HCT116 (cell line): ENCODE data around the gene NLRC4. TPM values are rescaled to one million over a fixed set of nuclear protein-coding genes. Genes with fewer than 3 reads are reported as not detected.

Experiments used
- ATAC-seq: fragments of 200-7000 bp; cut with Tn5 transposase; 2 replicates; pipeline ENCODE4 v1.9.1; 2020; ENCODE audit warnings: mild to moderate bottlenecking, moderate library complexity
- BruUV-seq: library from RNA; stranded (reverse); fragments of 400-500 nt; replicated peaks from 2 replicates; lab custom pipeline; 2021; lab: Mats Ljungman, UMichigan
- CTCF ChIA-PET: fragments of 300-600 bp; sonication (Branson Sonifier 250); formaldehyde crosslinking; loops from one replicate; lab custom pipeline; 2021; ENCODE audit warnings: antibody characterized with exemption; lab: Charles Lee
- POLR2A ChIA-PET: fragments of 300-600, 350-600 bp; sonication (Branson Sonifier 250); formaldehyde crosslinking; loops from one replicate; lab custom pipeline; 2021; ENCODE audit warnings: antibody characterized with exemption; lab: Charles Lee
- RAD21 ChIA-PET, 2 experiments: fragments of 300-600 bp; sonication (Branson Sonifier 250); formaldehyde crosslinking; loops; one replicate each; lab custom pipeline; 2023; ENCODE audit warnings: low total read pairs in 2 of 2; ENCODE audit not compliant: uncharacterized antibody in 2 of 2, unreplicated experiment in 2 of 2, low non-redundant PET in 1 of 2; lab: Charles Lee
- DNase-seq: peaks from one replicate; pipeline ENCODE4 v3.0.0-alpha.2; 2010; ENCODE audit warnings: low read depth, low spot score
- H2AFZ ChIP-seq: fragments of 200-600 bp; shearing (Covaris generic), sonication (generic); 2 replicates; pipeline ENCODE4 v1.6.1; 2017; ENCODE audit warnings: low read depth, mixed run types, mixed read lengths, antibody characterized with exemption, low read length; ENCODE audit not compliant: poor library complexity, severe bottlenecking
- H3K27ac ChIP-seq: 2 replicates; pipeline ENCODE4 v1.5.1; 2012; ENCODE audit warnings: low read depth, low read length
- H3K27me3 ChIP-seq: fragments of 200-600 bp; sonication (generic); 2 replicates; pipeline ENCODE4 v1.6.1; 2016; ENCODE audit warnings: mixed run types, low read length, mixed read lengths; ENCODE audit not compliant: insufficient read depth
- H3K36me3 ChIP-seq, 2 experiments: fragments of 200-500 bp in 1 of 2; fragments of 200-600 bp in 1 of 2; sonication (Bioruptor generic) in 1 of 2; sonication (generic) in 1 of 2; 2 replicates each; pipeline versions ENCODE4 v1.5.1 to v1.6.1; 2014 to 2016; ENCODE audit warnings: low read length in 2 of 2, inconsistent platforms in 1 of 2, mixed read lengths in 1 of 2, mixed run types in 1 of 2; ENCODE audit not compliant: insufficient read depth in 2 of 2, control insufficient read depth in 1 of 2
- H3K4me1 ChIP-seq, 2 experiments: fragments of 200-600 bp in 1 of 2; sonication (generic) in 1 of 2; 2 replicates each; pipeline versions ENCODE4 v1.5.1 to v1.6.1; 2012 to 2017; ENCODE audit warnings: low read length in 2 of 2, inconsistent platforms in 1 of 2, mild to moderate bottlenecking in 1 of 2, mixed read lengths in 1 of 2, mixed run types in 1 of 2, moderate library complexity in 1 of 2; ENCODE audit not compliant: insufficient read depth in 2 of 2, control insufficient read depth in 1 of 2
- H3K4me2 ChIP-seq: fragments of 200-600 bp; sonication (generic); 2 replicates; pipeline ENCODE4 v1.6.1; 2017; ENCODE audit warnings: mixed run types, low read length, mixed read lengths
- H3K4me3 ChIP-seq, 2 experiments: fragments of 200-600 bp in 1 of 2; sonication (generic) in 1 of 2; replicated peaks in 1 of 2; 2 replicates each; pipeline ENCODE4 v1.5.1; 2011 to 2016; ENCODE audit warnings: low read length in 2 of 2, control low read depth in 1 of 2, low read depth in 1 of 2, mild to moderate bottlenecking in 1 of 2, mixed read lengths in 1 of 2, mixed run types in 1 of 2
- H3K79me2 ChIP-seq: fragments of 200-600 bp; sonication (generic); 2 replicates; pipeline ENCODE4 v1.6.1; 2017; ENCODE audit warnings: mild to moderate bottlenecking, mixed run types, low read length, moderate library complexity, mixed read lengths; ENCODE audit not compliant: insufficient read depth
- H3K9ac ChIP-seq: fragments of 200-600 bp; sonication (generic); 2 replicates; pipeline ENCODE4 v1.6.1; 2016; ENCODE audit warnings: low read length, mixed read lengths
- H3K9me2 ChIP-seq: fragments of 200-600 bp; sonication (generic), shearing (Covaris generic); 2 replicates; pipeline ENCODE4 v1.6.1; 2017; ENCODE audit warnings: mixed run types, mild to moderate bottlenecking, moderate library complexity; ENCODE audit not compliant: insufficient read depth
- H3K9me3 ChIP-seq, 2 experiments: fragments of 200-500 bp in 1 of 2; fragments of 200-600 bp in 1 of 2; sonication (Bioruptor generic) in 1 of 2; sonication (generic) in 1 of 2; 2 replicates each; pipeline ENCODE4 v1.6.1; 2014 to 2017; ENCODE audit warnings: low read length in 2 of 2, mixed read lengths in 2 of 2, inconsistent platforms in 1 of 2, low read depth in 1 of 2, mild to moderate bottlenecking in 1 of 2, mixed run types in 1 of 2, moderate library complexity in 1 of 2; ENCODE audit not compliant: control insufficient read depth in 1 of 2, insufficient read depth in 1 of 2
- H4K20me1 ChIP-seq: fragments of 200-600 bp; sonication (generic), shearing (Covaris generic); 2 replicates; pipeline ENCODE4 v1.6.1; 2017; ENCODE audit warnings: mixed run types, mild to moderate bottlenecking, moderate library complexity; ENCODE audit not compliant: insufficient read depth
- CBX3 ChIP-seq: IDR thresholded peaks from 2 replicates; pipeline ENCODE4 v1.6.1; 2012; ENCODE audit warnings: low read depth
- CEBPB ChIP-seq: IDR thresholded peaks from 2 replicates; pipeline ENCODE4 v1.6.1; 2012; ENCODE audit warnings: low read depth
- EZH2 ChIP-seq: fragments of 200-600 bp; sonication (generic); IDR thresholded peaks from 2 replicates; pipeline ENCODE4 v1.6.1; 2017; ENCODE audit warnings: antibody characterized with exemption, mixed run types
- EZH2phosphoT487 ChIP-seq: fragments of 200-600 bp; IDR thresholded peaks from 2 replicates; pipeline ENCODE4 v1.6.1; 2018; ENCODE audit warnings: antibody characterized with exemption, borderline replicate concordance
- FOSL1 ChIP-seq: IDR thresholded peaks from 2 replicates; pipeline ENCODE4 v1.6.1; 2012; ENCODE audit warnings: low read depth
- POLR2A ChIP-seq: IDR thresholded peaks from 2 replicates; pipeline ENCODE4 v1.7.0; 2011; ENCODE audit warnings: borderline replicate concordance; ENCODE audit not compliant: insufficient read depth, insufficient read length; ENCODE audit errors: extremely low read depth
- POLR2AphosphoS5 ChIP-seq: IDR thresholded peaks from 2 replicates; pipeline ENCODE4 v1.6.1; 2011; ENCODE audit warnings: mild to moderate bottlenecking, low read depth, low read length, moderate library complexity
- RAD21 ChIP-seq: IDR thresholded peaks from 2 replicates; pipeline ENCODE4 v1.6.1; 2012; ENCODE audit warnings: low read depth, mild to moderate bottlenecking
- REST ChIP-seq: IDR thresholded peaks from 2 replicates; pipeline ENCODE4 v1.6.1; 2012; ENCODE audit warnings: low read depth
- SP1 ChIP-seq: IDR thresholded peaks from 2 replicates; pipeline ENCODE4 v1.6.1; 2012; ENCODE audit warnings: low read depth
- TCF7L2 ChIP-seq: IDR thresholded peaks from 2 replicates; pipeline ENCODE4 v1.7.0; 2011; ENCODE audit warnings: borderline replicate concordance, inconsistent platforms; ENCODE audit not compliant: insufficient read depth, insufficient read length; ENCODE audit errors: extremely low read depth
- YY1 ChIP-seq: IDR thresholded peaks from 2 replicates; pipeline ENCODE4 v1.6.1; 2011; ENCODE audit warnings: low read length, low read depth, moderate library complexity, mild to moderate bottlenecking; ENCODE audit not compliant: insufficient replicate concordance; ENCODE audit errors: extremely low read depth
- ZFX ChIP-seq: fragments of 450-650 bp; IDR thresholded peaks from 2 replicates; pipeline ENCODE4 v1.6.1; 2017
- ZNF274 ChIP-seq: fragments of 200-500 bp; sonication (Bioruptor generic); IDR thresholded peaks from 2 replicates; pipeline ENCODE4 v1.6.1; 2014; ENCODE audit warnings: mild to moderate bottlenecking, low read depth, low read length, inconsistent platforms
- intact Hi-C: fragments of 100-400 bp; cut with micrococcal nuclease; formaldehyde crosslinking; loops from 2 replicates; pipeline ENCODE4 v1.10.0; 2022
- total RNA-seq: library from RNA; stranded (reverse); gene quantifications from one replicate; pipeline ENCODE4 v1.2.1, GENCODE V29; 2021; ENCODE audit not compliant: unreplicated experiment

Gene NLRC4
- total RNA-seq, 1 experiment from 2014 or later: not detected

- H3K4me1 ChIP-seq: no peaks in the 10 kb centered on the region
- H3K27ac ChIP-seq: no peak overlapping the region
- H3K4me3 ChIP-seq: no peak overlapping the region
- H3K9me3 ChIP-seq: no peaks in the 10 kb centered on the region
- no peaks in the 10 kb centered on the region for H3K9me2 ChIP-seq
- no peaks in the 10 kb centered on the region for H3K27me3 ChIP-seq
- no peaks in the 10 kb centered on the region; the same call in 1 of the 2 replicates for H4K20me1 ChIP-seq
- no peaks in the 10 kb centered on the region for H3K79me2 ChIP-seq
- BruUV-seq: no TSS peak
- CTCF ChIA-PET: no interaction called here
- H2AFZ ChIP-seq: no peak overlapping the region
- intact Hi-C loops: no loop called here
- H3K4me2 ChIP-seq: no peak overlapping the region
- no peak for TF ChIP-seq SP1
- TF ChIP-seq ZNF274: no peak
- no peak for TF ChIP-seq RAD21
- TF ChIP-seq POLR2A: no peak
- TF ChIP-seq REST: no peak
- TF ChIP-seq CEBPB: no peak
- TF ChIP-seq YY1: no peak
- TF ChIP-seq FOSL1: no peak
- TF ChIP-seq EZH2: no peak
- TF ChIP-seq ZFX: no peak
- no peak for TF ChIP-seq EZH2phosphoT487
- no peak for TF ChIP-seq CBX3
- no peak for TF ChIP-seq POLR2AphosphoS5
- no peak for TF ChIP-seq TCF7L2
- POLR2A ChIA-PET: no interaction called here
- ATAC-seq (no peak), DNase-seq (no peak)
- RAD21 ChIA-PET: no interaction called here
- no peaks in the 10 kb centered on the region for H3K36me3 ChIP-seq
- H3K9ac ChIP-seq: no peak overlapping the region
Measured at GRCh38 chr2:32242331-32242730, 22.4 kb downstream of the NLRC4 start.
